Small intestine (tissue), 7 donors: ENCODE results near the gene EBF4. TPM values are rescaled to one million over a fixed set of nuclear protein-coding genes. Genes with fewer than 3 reads are reported as not detected.
"Not testable (repeated sequence)": the region's sequence is repeated elsewhere in the genome, so short reads cannot be mapped to it uniquely, and the experiment has no call there.

ENCODE experiments used
- DNase-seq, 2 donors: peaks; one replicate each; pipeline versions ENCODE4 v3.0.0 to v3.0.0-alpha.2; 2013
- FAIRE-seq: peaks from 2 replicates; lab custom pipeline; 2012; peaks lifted over from hg19 to GRCh38; lab: Jason Lieb, UNC
- H3K27ac ChIP-seq, 3 donors: one replicate each; pipeline ENCODE4 v1.5.1; 2013; ENCODE audit warnings: low read length in 2 of 3, mild to moderate bottlenecking in 2 of 3, control low read depth in 1 of 3, inconsistent platforms in 1 of 3, low read depth in 1 of 3, moderate library complexity in 1 of 3
- H3K27me3 ChIP-seq, 3 donors: one replicate each; pipeline ENCODE4 v1.6.1; 2013; ENCODE audit warnings: low read length in 3 of 3, inconsistent platforms in 1 of 3; ENCODE audit not compliant: control insufficient read depth in 3 of 3, insufficient read depth in 3 of 3
- H3K36me3 ChIP-seq, 3 donors: one replicate each; pipeline ENCODE4 v1.6.1; 2013; ENCODE audit warnings: low read length in 3 of 3, inconsistent platforms in 1 of 3, low read depth in 1 of 3, mild to moderate bottlenecking in 1 of 3, moderate library complexity in 1 of 3; ENCODE audit not compliant: control insufficient read depth in 3 of 3, insufficient read depth in 2 of 3
- H3K4me1 ChIP-seq, 3 donors: one replicate each; pipeline ENCODE4 v1.6.1; 2013; ENCODE audit warnings: low read length in 2 of 3, inconsistent platforms in 1 of 3, low read depth in 1 of 3, mild to moderate bottlenecking in 1 of 3, moderate library complexity in 1 of 3; ENCODE audit not compliant: control insufficient read depth in 3 of 3, insufficient read depth in 2 of 3
- H3K4me3 ChIP-seq, 3 donors: one replicate each; pipeline ENCODE4 v1.5.1; 2013; ENCODE audit warnings: low read length in 3 of 3, control low read depth in 1 of 3, inconsistent platforms in 1 of 3, low read depth in 1 of 3, mild to moderate bottlenecking in 1 of 3, moderate library complexity in 1 of 3
- H3K9me3 ChIP-seq, 2 donors: one replicate each; pipeline ENCODE4 v1.6.1; 2013; ENCODE audit warnings: low read depth in 1 of 2, low read length in 1 of 2; ENCODE audit not compliant: control insufficient read depth in 2 of 2, insufficient read depth in 1 of 2
- WGBS, 3 donors: extraction: QIAGEN DNeasy Blood & Tissue Kit; methylation state at CpG; one replicate each; pipeline ENCODE4 v1.1.7; 2013; 5-methylcytosine and 5-hydroxymethylcytosine counted together
- polyA plus RNA-seq, 4 donors: library from polyadenylated mRNA; stranded (reverse) in 3 of 4; unstranded in 1 of 4; fragments of 200-250 nt in 3 of 4; fragments of 120-200 nt in 1 of 4; gene quantifications; one replicate each; pipeline versions ENCODE4 v1.2.1 to v1.2.3, GENCODE V29; 2013
- donor health status: healthy with polysubstance abuse.
- donor health status: control.
- donor health status: control.
- donor health status: Bipolar disorder and iron deficiency.
- donor health status: healthy.

The EBF4 gene
- polyA plus RNA-seq, 4 donors: 0.67 to 7.4 (median 3.2) TPM

- DNase-seq: no peak
- H3K4me1 ChIP-seq: no peaks in the 10 kb centered on the region
- H3K9me3 ChIP-seq: no peaks in the 10 kb centered on the region
- FAIRE-seq: no peak
- H3K36me3 ChIP-seq: no peaks in the 10 kb centered on the region
- H3K27ac ChIP-seq: no peak overlapping the region
- peaks cover 11 to 61% (median 14%) of the 10 kb centered on the region in 3 donors for H3K27me3 ChIP-seq
- 20 to 21% (median 20%) methylated on average over 22 to 23 of the region's 23 CpGs for WGBS, 3 donors
- peak overlapping the region in 1 of 3 donors; percentile 62 for H3K4me3 ChIP-seq
These were observed 1.5 kb downstream of the EBF4 start for GRCh38 chr20:2694008-2694471.

DNA sequence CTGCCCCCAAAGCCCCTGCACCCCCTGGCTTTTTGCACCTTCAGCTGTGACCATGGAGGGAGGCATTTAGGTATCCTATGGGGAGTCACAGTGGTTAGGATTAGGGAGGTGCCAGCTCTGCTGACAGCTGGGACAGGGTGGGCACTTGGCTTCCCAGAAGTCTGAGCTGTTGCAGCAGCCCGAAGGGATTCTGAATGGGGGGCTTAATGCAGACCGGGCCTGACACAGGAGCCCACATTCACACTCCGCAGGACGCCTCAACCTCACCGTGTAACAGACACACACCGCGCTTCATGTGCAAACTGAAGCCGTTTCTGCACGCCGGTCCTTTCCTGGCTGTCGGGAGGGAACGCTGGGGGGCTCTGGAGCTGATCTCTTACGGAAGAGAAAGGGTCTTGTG, 1.9 kb downstream of the EBF4 start:
- Histone ChIP-seq H3K36me3 (no peaks in the 10 kb centered on the region), H3K4me1 (no peaks in the 10 kb centered on the region), H3K27me3 (peaks cover 11 to 61% (median 14%) of the 10 kb centered on the region in 3 donors), H3K4me3 (no peak overlapping the region), H3K27ac (no peak overlapping the region), H3K9me3 (no peaks in the 10 kb centered on the region)
- FAIRE-seq (no peak), DNase-seq (no peak)
- 60 to 71% (median 65%) methylated on average over 13 of the region's 13 CpGs for WGBS, 3 donors

DNA sequence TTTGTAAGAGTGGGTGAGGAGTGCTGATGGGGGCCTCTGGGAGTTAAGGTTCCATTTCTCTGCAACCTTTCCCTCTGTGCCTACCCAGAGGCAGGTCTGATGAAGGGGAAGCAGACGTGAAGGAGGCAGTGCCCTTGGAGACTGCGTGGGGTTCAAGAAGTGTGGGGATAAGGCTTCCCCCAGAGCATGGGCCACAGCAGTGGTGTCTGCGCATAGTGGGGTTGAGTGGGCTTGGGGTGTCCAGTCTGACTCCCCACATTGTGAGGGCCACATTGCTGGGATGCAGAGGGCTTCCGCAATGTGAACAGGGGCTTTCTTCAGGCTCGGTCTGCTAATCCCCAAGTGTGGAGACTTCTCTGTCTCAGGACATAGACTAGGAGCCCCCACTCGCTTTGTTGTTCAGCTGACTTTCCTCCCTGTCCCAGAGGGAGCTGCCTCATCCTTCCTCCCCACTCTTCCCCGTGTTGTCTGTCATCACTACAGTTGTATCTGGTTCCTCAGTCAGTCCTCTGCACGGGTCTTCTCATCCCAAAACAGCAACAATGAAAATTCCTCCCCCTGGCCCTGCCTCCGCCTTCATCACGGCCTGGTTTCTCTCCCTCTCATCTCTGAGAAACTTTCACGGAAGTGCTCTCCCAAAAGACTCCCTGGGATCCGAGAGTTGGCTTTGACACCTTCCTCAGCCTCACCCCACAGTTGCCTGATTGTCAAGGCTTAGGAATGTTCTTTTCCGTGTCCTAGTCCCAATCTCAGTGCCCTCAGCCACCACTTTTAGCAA, 2.8 kb downstream of the EBF4 start:
- Histone ChIP-seq H3K36me3 (no peaks in the 10 kb centered on the region), H3K27me3 (peaks cover 11 to 58% (median 16%) of the 10 kb centered on the region in 3 donors), H3K4me1 (no peaks in the 10 kb centered on the region), H3K4me3 (no peak overlapping the region), H3K27ac (no peak overlapping the region), H3K9me3 (no peaks in the 10 kb centered on the region)
- FAIRE-seq: no peak
- DNase-seq: no peak
- WGBS, 3 donors: 80 to 82% (median 80%) methylated on average over 13 of the region's 13 CpGs

- WGBS, 3 donors: 89 to 93% (median 92%) methylated on average over 12 of the region's 12 CpGs
These were observed 3.5 kb downstream of the EBF4 start for GRCh38 chr20:2695984-2696525.

DNA sequence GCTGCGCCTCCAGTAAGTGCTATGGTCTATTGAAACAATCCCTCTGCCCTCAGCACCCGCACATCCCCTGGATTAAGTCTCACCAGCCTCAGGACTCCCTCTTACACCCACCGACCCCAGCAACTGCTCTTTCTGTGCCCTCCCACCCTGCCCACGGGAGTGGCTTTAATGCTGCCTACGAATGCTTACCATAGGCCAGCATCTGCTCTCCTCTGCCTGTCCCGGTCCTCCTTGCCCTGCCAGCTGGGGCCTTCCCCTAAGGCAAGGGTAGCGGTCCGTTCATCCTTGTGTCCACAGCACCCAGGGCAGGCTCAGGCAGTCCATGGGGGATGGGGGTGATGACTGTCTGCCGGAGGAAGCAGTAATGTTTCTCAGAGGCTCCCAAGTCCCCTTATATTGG, 4.1 kb downstream of the EBF4 start:
- no peak for FAIRE-seq
- WGBS, 3 donors: 84 to 91% (median 87%) methylated on average over 9 of the region's 9 CpGs
- Histone ChIP-seq H3K36me3 (no peaks in the 10 kb centered on the region), H3K4me1 (no peaks in the 10 kb centered on the region), H3K9me3 (no peaks in the 10 kb centered on the region), H3K27ac (no peak overlapping the region), H3K27me3 (peaks cover 4 to 59% (median 14%) of the 10 kb centered on the region in 3 donors), H3K4me3 (no peak overlapping the region)
- DNase-seq: no peak

More at GRCh38 chr20:2695984-2696525, 3.5 kb downstream of the EBF4 start:
- not testable (repeated sequence) for H3K9me3 ChIP-seq, H3K27ac ChIP-seq, H3K4me3 ChIP-seq, H3K36me3 ChIP-seq, FAIRE-seq, H3K4me1 ChIP-seq, DNase-seq
- H3K27me3 ChIP-seq: peaks cover 10 to 59% (median 14%) of the 10 kb centered on the region in 3 donors

GRCh38 chr20:2697768-2698167, 5.2 kb downstream of the EBF4 start:
- no peak overlapping the region for H3K4me3 ChIP-seq
- peaks cover 4 to 54% (median 14%) of the 10 kb centered on the region in 3 donors for H3K27me3 ChIP-seq
- DNase-seq (no peak), FAIRE-seq (no peak)
- WGBS, 3 donors: 29 to 41% (median 38%) methylated on average over 3 of the region's 3 CpGs
- H3K4me1 ChIP-seq: no peaks in the 10 kb centered on the region
- H3K27ac ChIP-seq: no peak overlapping the region
- H3K9me3 ChIP-seq: no peaks in the 10 kb centered on the region
- no peaks in the 10 kb centered on the region for H3K36me3 ChIP-seq

DNA sequence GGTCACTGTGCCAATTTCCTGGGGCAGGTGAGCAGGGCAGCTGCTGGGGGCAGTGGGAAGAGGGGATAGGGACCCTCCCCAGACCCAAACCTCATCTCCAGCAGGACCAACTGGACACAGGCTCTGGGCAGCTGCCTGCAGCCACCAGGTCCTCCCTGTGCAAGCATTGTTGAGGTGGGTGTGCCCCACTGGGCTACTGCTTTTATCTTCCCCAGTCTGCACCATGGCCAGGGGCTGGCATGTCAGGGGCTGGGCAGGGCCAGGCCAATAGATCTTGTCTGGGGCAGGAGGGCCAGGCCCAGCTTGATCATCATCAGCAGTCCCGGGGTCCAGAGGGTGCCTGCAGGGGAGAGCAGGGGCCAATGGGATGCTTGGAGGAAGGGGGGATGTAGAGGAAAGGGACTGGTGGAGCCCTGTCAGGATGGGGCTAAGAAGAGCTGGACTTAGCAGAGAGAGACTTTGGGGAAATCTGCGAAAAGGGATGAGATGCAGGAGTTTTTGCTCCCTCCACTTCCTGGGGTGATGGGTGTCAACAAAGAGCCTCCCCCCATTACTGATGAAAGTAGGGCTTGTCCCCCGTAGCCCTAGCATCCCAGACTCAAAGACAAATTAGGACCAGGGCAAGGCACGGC, 5.7 kb downstream of the EBF4 start:
- H3K27me3 ChIP-seq: peaks cover 4 to 54% (median 14%) of the 10 kb centered on the region in 3 donors
- no peak for FAIRE-seq
- H3K4me1 ChIP-seq: no peaks in the 10 kb centered on the region
- no peak for DNase-seq
- no peak overlapping the region for H3K27ac ChIP-seq
- WGBS, 3 donors: 69 to 87% (median 79%) methylated on average over 4 of the region's 4 CpGs
- no peaks in the 10 kb centered on the region for H3K36me3 ChIP-seq
- no peaks in the 10 kb centered on the region for H3K9me3 ChIP-seq
- H3K4me3 ChIP-seq: no peak overlapping the region

GRCh38 chr20:2698912-2699311, 6.3 kb downstream of the EBF4 start:
- Histone ChIP-seq H3K27ac (no peak overlapping the region), H3K9me3 (no peaks in the 10 kb centered on the region), H3K36me3 (no peaks in the 10 kb centered on the region), H3K4me3 (no peak overlapping the region), H3K27me3 (peaks cover 0 to 50% (median 14%) of the 10 kb centered on the region in 3 donors), H3K4me1 (no peaks in the 10 kb centered on the region)
- FAIRE-seq: no peak
- no peak for DNase-seq
- 76 to 78% (median 78%) methylated on average over 4 of the region's 4 CpGs for WGBS, 3 donors
